Measurements from ENCODE around the gene FBXL14.

FBXL14 gene

GRCh38 chr12:1533205-1533601 lies 61.2 kb downstream of the FBXL14 start:
- H3K4me3 ChIP-seq (ENCODE audit: low read depth, low read length): no peak overlapping the region

GRCh38 chr12:1532375-1533165 lies 61.8 kb downstream of the FBXL14 start:
- Histone ChIP-seq H3K36me3 (ENCODE audit: control insufficient read depth in 1 of 2, insufficient read depth in 2 of 2, low read length in 2 of 2) (no peaks in the 10 kb centered on the region), H2BK12ac (ENCODE audit: low read length) (no peak overlapping the region), H2BK5ac (ENCODE audit: low read depth, low read length, poor library complexity) (no peak overlapping the region), H4K91ac (ENCODE audit: low read depth, low read length) (no peak overlapping the region), H3K9ac (ENCODE audit: low read length) (no peak overlapping the region), H3K79me1 (ENCODE audit: low read length) (no peaks in the 10 kb centered on the region), H3K9me3 (ENCODE audit: insufficient read depth, low read depth, low read length) (peaks cover 8% of the 10 kb centered on the region), H3K4me3 (ENCODE audit: low read depth, low read length) (no peak overlapping the region), H2BK120ac (ENCODE audit: insufficient read depth, low read length, poor library complexity) (no peak overlapping the region), H3K4ac (ENCODE audit: low read depth, low read length) (no peak overlapping the region), H3K4me1 (ENCODE audit: control insufficient read depth in 1 of 2, insufficient read depth in 2 of 2, low read length in 2 of 2) (peaks cover 0 to 4% of the 10 kb centered on the region in 2 experiments), H2AK5ac (ENCODE audit: low read length) (no peak overlapping the region), H3K18ac (ENCODE audit: low read length) (no peak overlapping the region), H3K4me2 (ENCODE audit: low read length) (no peak overlapping the region), H4K8ac (ENCODE audit: low read depth, low read length) (no peak overlapping the region), H3K14ac (ENCODE audit: low read length) (no peak overlapping the region), H2AFZ (ENCODE audit: insufficient read depth, low read length, poor library complexity) (no peak overlapping the region), H4K12ac (ENCODE audit: low read depth, low read length) (no peak overlapping the region), H3K27me3 (ENCODE audit: insufficient read depth, low read length) (peaks cover 49% of the 10 kb centered on the region), H3K27ac (ENCODE audit: low read depth, low read length) (no peak overlapping the region), H3K79me2 (ENCODE audit: control insufficient read depth, insufficient read depth, low read length, poor library complexity) (no peaks in the 10 kb centered on the region), H3K23ac (ENCODE audit: low read length) (no peak overlapping the region)
- DNase-seq: no peak
- no CpG with 5 or more reads among the region's 11 CpGs for WGBS (ENCODE audit: extremely low coverage, insufficient coverage, insufficient read length)

More at GRCh38 chr12:1533205-1533601, 61.2 kb downstream of the FBXL14 start:
- no CpG with 5 or more reads among the region's 9 CpGs for WGBS (ENCODE audit: extremely low coverage, insufficient coverage, insufficient read length)
- Histone ChIP-seq H3K9me3 (ENCODE audit: insufficient read depth, low read depth, low read length) (peaks cover 9% of the 10 kb centered on the region), H4K8ac (ENCODE audit: low read depth, low read length) (no peak overlapping the region), H3K4me1 (ENCODE audit: control insufficient read depth in 1 of 2, insufficient read depth in 2 of 2, low read length in 2 of 2) (no peaks in the 10 kb centered on the region), H3K79me1 (ENCODE audit: low read length) (no peaks in the 10 kb centered on the region), H3K79me2 (ENCODE audit: control insufficient read depth, insufficient read depth, low read length, poor library complexity) (no peaks in the 10 kb centered on the region), H3K27me3 (ENCODE audit: insufficient read depth, low read length) (peaks cover 52% of the 10 kb centered on the region), H2AFZ (ENCODE audit: insufficient read depth, low read length, poor library complexity) (no peak overlapping the region), H2BK5ac (ENCODE audit: low read depth, low read length, poor library complexity) (no peak overlapping the region), H4K91ac (ENCODE audit: low read depth, low read length) (no peak overlapping the region), H3K4me2 (ENCODE audit: low read length) (no peak overlapping the region), H3K14ac (ENCODE audit: low read length) (no peak overlapping the region), H3K36me3 (ENCODE audit: control insufficient read depth in 1 of 2, insufficient read depth in 2 of 2, low read length in 2 of 2) (no peaks in the 10 kb centered on the region), H3K4ac (ENCODE audit: low read depth, low read length) (no peak overlapping the region), H2AK5ac (ENCODE audit: low read length) (no peak overlapping the region), H3K23ac (ENCODE audit: low read length) (no peak overlapping the region), H2BK120ac (ENCODE audit: insufficient read depth, low read length, poor library complexity) (no peak overlapping the region), H3K27ac (ENCODE audit: low read depth, low read length) (no peak overlapping the region), H4K12ac (ENCODE audit: low read depth, low read length) (no peak overlapping the region), H2BK12ac (ENCODE audit: low read length) (no peak overlapping the region), H3K18ac (ENCODE audit: low read length) (no peak overlapping the region), H3K9ac (ENCODE audit: low read length) (no peak overlapping the region)
- DNase-seq: peak; percentile 21 to 54

GRCh38 chr12:1531654-1532374 lies 62.6 kb downstream of the FBXL14 start:
- no peak overlapping the region for H3K27ac ChIP-seq (ENCODE audit: low read depth, low read length)
- H3K4me3 ChIP-seq (ENCODE audit: low read depth, low read length): no peak overlapping the region
- no peak overlapping the region for H3K4ac ChIP-seq (ENCODE audit: low read depth, low read length)
- no peak overlapping the region for H4K8ac ChIP-seq (ENCODE audit: low read depth, low read length)
- H2AK5ac ChIP-seq (ENCODE audit: low read length): no peak overlapping the region
- no CpG with 5 or more reads among the region's 26 CpGs for WGBS (ENCODE audit: extremely low coverage, insufficient coverage, insufficient read length)
- H3K79me2 ChIP-seq (ENCODE audit: control insufficient read depth, insufficient read depth, low read length, poor library complexity): no peaks in the 10 kb centered on the region
- no peak overlapping the region for H3K9ac ChIP-seq (ENCODE audit: low read length)
- peak overlapping the region; percentile 79 for H3K4me2 ChIP-seq (ENCODE audit: low read length)
- no peak overlapping the region for H4K12ac ChIP-seq (ENCODE audit: low read depth, low read length)
- H2BK5ac ChIP-seq (ENCODE audit: low read depth, low read length, poor library complexity): no peak overlapping the region
- H3K18ac ChIP-seq (ENCODE audit: low read length): no peak overlapping the region
- H2BK12ac ChIP-seq (ENCODE audit: low read length): no peak overlapping the region
- H4K91ac ChIP-seq (ENCODE audit: low read depth, low read length): no peak overlapping the region
- peaks cover 0 to 4% of the 10 kb centered on the region in 2 experiments for H3K4me1 ChIP-seq (ENCODE audit: control insufficient read depth in 1 of 2, insufficient read depth in 2 of 2, low read length in 2 of 2)
- H3K27me3 ChIP-seq (ENCODE audit: insufficient read depth, low read length): peaks cover 51% of the 10 kb centered on the region
- no peaks in the 10 kb centered on the region for H3K36me3 ChIP-seq (ENCODE audit: control insufficient read depth in 1 of 2, insufficient read depth in 2 of 2, low read length in 2 of 2)
- DNase-seq: no peak
- no peak overlapping the region for H2BK120ac ChIP-seq (ENCODE audit: insufficient read depth, low read length, poor library complexity)
- H3K9me3 ChIP-seq (ENCODE audit: insufficient read depth, low read depth, low read length): peaks cover 8% of the 10 kb centered on the region
- no peaks in the 10 kb centered on the region for H3K79me1 ChIP-seq (ENCODE audit: low read length)
- H3K14ac ChIP-seq (ENCODE audit: low read length): no peak overlapping the region
- no peak overlapping the region for H3K23ac ChIP-seq (ENCODE audit: low read length)
- no peak overlapping the region for H2AFZ ChIP-seq (ENCODE audit: insufficient read depth, low read length, poor library complexity)

GRCh38 chr12:1531153-1531653 lies 63.2 kb downstream of the FBXL14 start:
- no peaks in the 10 kb centered on the region for H3K79me1 ChIP-seq (ENCODE audit: low read length)
- no peak overlapping the region for H2BK5ac ChIP-seq (ENCODE audit: low read depth, low read length, poor library complexity)
- H2BK12ac ChIP-seq (ENCODE audit: low read length): no peak overlapping the region
- H3K36me3 ChIP-seq (ENCODE audit: control insufficient read depth in 1 of 2, insufficient read depth in 2 of 2, low read length in 2 of 2): no peaks in the 10 kb centered on the region
- H2BK120ac ChIP-seq (ENCODE audit: insufficient read depth, low read length, poor library complexity): no peak overlapping the region
- peaks cover 51% of the 10 kb centered on the region for H3K27me3 ChIP-seq (ENCODE audit: insufficient read depth, low read length)
- no peak overlapping the region for H4K8ac ChIP-seq (ENCODE audit: low read depth, low read length)
- H4K91ac ChIP-seq (ENCODE audit: low read depth, low read length): no peak overlapping the region
- H2AK5ac ChIP-seq (ENCODE audit: low read length): no peak overlapping the region
- H3K23ac ChIP-seq (ENCODE audit: low read length): no peak overlapping the region
- H3K4me3 ChIP-seq (ENCODE audit: low read depth, low read length): peak overlapping the region; percentile 52
- H3K27ac ChIP-seq (ENCODE audit: low read depth, low read length): no peak overlapping the region
- no CpG with 5 or more reads among the region's 56 CpGs for WGBS (ENCODE audit: extremely low coverage, insufficient coverage, insufficient read length)
- H3K18ac ChIP-seq (ENCODE audit: low read length): no peak overlapping the region
- no peak overlapping the region for H3K9ac ChIP-seq (ENCODE audit: low read length)
- no peak overlapping the region for H4K12ac ChIP-seq (ENCODE audit: low read depth, low read length)
- peaks cover 8% of the 10 kb centered on the region for H3K9me3 ChIP-seq (ENCODE audit: insufficient read depth, low read depth, low read length)
- H3K4me2 ChIP-seq (ENCODE audit: low read length): peak overlapping the region; percentile 79
- no peaks in the 10 kb centered on the region for H3K79me2 ChIP-seq (ENCODE audit: control insufficient read depth, insufficient read depth, low read length, poor library complexity)
- no peak overlapping the region for H3K14ac ChIP-seq (ENCODE audit: low read length)
- peak in 1 of 2 donors; percentile 13 for DNase-seq
- H2AFZ ChIP-seq (ENCODE audit: insufficient read depth, low read length, poor library complexity): peak overlapping the region; percentile 27
- peaks cover 0 to 4% of the 10 kb centered on the region in 2 experiments for H3K4me1 ChIP-seq (ENCODE audit: control insufficient read depth in 1 of 2, insufficient read depth in 2 of 2, low read length in 2 of 2)
- no peak overlapping the region for H3K4ac ChIP-seq (ENCODE audit: low read depth, low read length)

Measured in trophoblast cell (in vitro differentiated cells and primary cell).